Effector memory CD4-positive, alpha-beta T cell (primary cell): Measurements from ENCODE around the gene ATP2A1.
"Not testable (repeated sequence)": the region's sequence is repeated elsewhere in the genome, so short reads cannot be mapped to it uniquely, and the experiment has no call there.

Source experiments
- DNase-seq, 3 donors: peaks; one replicate each; pipeline ENCODE4 v3.0.0-alpha.2; 2020
- H3K27ac ChIP-seq: 2 replicates; pipeline ENCODE4 v1.7.0; 2013; ENCODE audit warnings: mild to moderate bottlenecking, low read length, moderate library complexity; ENCODE audit not compliant: insufficient read depth, poor library complexity, severe bottlenecking
- H3K27me3 ChIP-seq: replicated peaks from 2 replicates; pipeline ENCODE4 v1.7.0; 2013; ENCODE audit warnings: mild to moderate bottlenecking, low read length; ENCODE audit not compliant: insufficient read depth, control insufficient read depth, poor library complexity, severe bottlenecking
- H3K36me3 ChIP-seq: 2 replicates; pipeline ENCODE4 v1.7.0; 2013; ENCODE audit warnings: mild to moderate bottlenecking, low read length, moderate library complexity; ENCODE audit not compliant: control insufficient read depth, insufficient read depth
- H3K4me1 ChIP-seq: 2 replicates; pipeline ENCODE4 v1.7.0; 2013; ENCODE audit warnings: low read length, mild to moderate bottlenecking; ENCODE audit not compliant: control insufficient read depth, insufficient read depth, poor library complexity, severe bottlenecking
- H3K4me3 ChIP-seq: 2 replicates; pipeline ENCODE4 v1.7.0; 2013; ENCODE audit warnings: low read length, low read depth, mild to moderate bottlenecking; ENCODE audit not compliant: insufficient read depth, poor library complexity, severe bottlenecking
- H3K9me3 ChIP-seq: 2 replicates; pipeline ENCODE4 v1.7.0; 2013; ENCODE audit warnings: mild to moderate bottlenecking, low read length, moderate library complexity; ENCODE audit not compliant: control insufficient read depth

ATP2A1 gene

GRCh38 chr16:28932339-28933141, 54.3 kb downstream of the ATP2A1 start:
- Histone ChIP-seq H3K4me3 (no peak overlapping the region), H3K9me3 (no peaks in the 10 kb centered on the region), H3K36me3 (no peaks in the 10 kb centered on the region), H3K27me3 (no peaks in the 10 kb centered on the region), H3K4me1 (peaks cover 12% of the 10 kb centered on the region), H3K27ac (no peak overlapping the region)
- no peak for DNase-seq

DNA sequence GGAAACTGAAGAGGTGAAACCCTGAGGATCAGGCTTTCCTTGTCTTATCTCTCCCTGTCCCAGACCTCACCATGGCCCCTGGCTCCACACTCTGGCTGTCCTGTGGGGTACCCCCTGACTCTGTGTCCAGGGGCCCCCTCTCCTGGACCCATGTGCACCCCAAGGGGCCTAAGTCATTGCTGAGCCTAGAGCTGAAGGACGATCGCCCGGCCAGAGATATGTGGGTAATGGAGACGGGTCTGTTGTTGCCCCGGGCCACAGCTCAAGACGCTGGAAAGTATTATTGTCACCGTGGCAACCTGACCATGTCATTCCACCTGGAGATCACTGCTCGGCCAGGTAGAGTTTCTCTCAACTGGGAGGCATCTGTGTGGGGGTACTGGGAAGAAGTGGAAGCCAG, 54.9 kb downstream of the ATP2A1 start:
- Histone ChIP-seq H3K27ac (no peak overlapping the region), H3K4me3 (no peak overlapping the region), H3K36me3 (no peaks in the 10 kb centered on the region), H3K4me1 (peaks cover 12% of the 10 kb centered on the region), H3K9me3 (no peaks in the 10 kb centered on the region), H3K27me3 (no peaks in the 10 kb centered on the region)
- no peak for DNase-seq

- H3K27me3 ChIP-seq: no peaks in the 10 kb centered on the region
- H3K4me3 ChIP-seq: no peak overlapping the region
- H3K9me3 ChIP-seq: no peaks in the 10 kb centered on the region
- H3K4me1 ChIP-seq: peaks cover 12% of the 10 kb centered on the region
- no peak for DNase-seq
- H3K27ac ChIP-seq: no peak overlapping the region
- no peaks in the 10 kb centered on the region for H3K36me3 ChIP-seq
Observed at GRCh38 chr16:28935346-28935745, 57.1 kb downstream of the ATP2A1 start.

- Histone ChIP-seq H3K36me3 (no peaks in the 10 kb centered on the region), H3K27ac (no peak overlapping the region), H3K4me1 (peaks cover 12% of the 10 kb centered on the region), H3K9me3 (no peaks in the 10 kb centered on the region), H3K27me3 (no peaks in the 10 kb centered on the region), H3K4me3 (no peak overlapping the region)
- peak; percentile 71 to 77 (median 74) for DNase-seq
Observed at GRCh38 chr16:28935924-28936783, 57.9 kb downstream of the ATP2A1 start.

GRCh38 chr16:28936784-28937155, 58.5 kb downstream of the ATP2A1 start:
- no peak for DNase-seq
- H3K36me3 ChIP-seq: no peaks in the 10 kb centered on the region
- no peaks in the 10 kb centered on the region for H3K9me3 ChIP-seq
- H3K4me3 ChIP-seq: no peak overlapping the region
- H3K4me1 ChIP-seq: peaks cover 12% of the 10 kb centered on the region
- no peaks in the 10 kb centered on the region for H3K27me3 ChIP-seq
- no peak overlapping the region for H3K27ac ChIP-seq

GRCh38 chr16:28937222-28937876, 59.1 kb downstream of the ATP2A1 start:
- H3K27ac ChIP-seq: no peak overlapping the region
- peaks cover 12% of the 10 kb centered on the region for H3K4me1 ChIP-seq
- DNase-seq: no peak
- H3K9me3 ChIP-seq: no peaks in the 10 kb centered on the region
- no peak overlapping the region for H3K4me3 ChIP-seq
- no peaks in the 10 kb centered on the region for H3K36me3 ChIP-seq
- H3K27me3 ChIP-seq: no peaks in the 10 kb centered on the region

- Histone ChIP-seq H3K9me3 (no peaks in the 10 kb centered on the region), H3K27ac (no peak overlapping the region), H3K4me3 (no peak overlapping the region), H3K36me3 (no peaks in the 10 kb centered on the region), H3K27me3 (no peaks in the 10 kb centered on the region), H3K4me1 (peaks cover 12% of the 10 kb centered on the region)
- no peak for DNase-seq
Observed at GRCh38 chr16:28938721-28939120, 60.4 kb downstream of the ATP2A1 start.

DNA sequence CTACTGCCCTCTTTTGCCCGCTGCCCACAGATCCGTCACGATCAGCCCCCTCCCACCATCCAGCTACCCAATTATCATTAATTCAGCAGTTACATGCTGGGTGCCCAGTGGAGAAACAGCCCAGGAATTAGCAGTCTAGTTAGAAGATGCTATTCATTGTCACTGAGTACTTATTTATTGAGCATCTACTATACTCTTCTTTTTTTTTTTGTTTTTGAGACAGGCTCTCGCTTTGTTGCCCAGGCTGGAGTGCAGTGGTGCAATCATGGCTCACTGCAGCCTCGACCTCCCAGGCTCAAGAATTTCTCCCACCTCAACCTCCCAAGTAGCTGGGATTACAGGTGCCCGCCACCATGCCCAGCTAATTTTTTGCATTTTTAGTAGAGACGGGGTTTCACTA, 61.5 kb downstream of the ATP2A1 start:
- H3K36me3 ChIP-seq, H3K27ac ChIP-seq, H3K27me3 ChIP-seq, DNase-seq, H3K4me3 ChIP-seq, H3K9me3 ChIP-seq: not testable (repeated sequence)
- H3K4me1 ChIP-seq: peaks cover 12% of the 10 kb centered on the region

DNA sequence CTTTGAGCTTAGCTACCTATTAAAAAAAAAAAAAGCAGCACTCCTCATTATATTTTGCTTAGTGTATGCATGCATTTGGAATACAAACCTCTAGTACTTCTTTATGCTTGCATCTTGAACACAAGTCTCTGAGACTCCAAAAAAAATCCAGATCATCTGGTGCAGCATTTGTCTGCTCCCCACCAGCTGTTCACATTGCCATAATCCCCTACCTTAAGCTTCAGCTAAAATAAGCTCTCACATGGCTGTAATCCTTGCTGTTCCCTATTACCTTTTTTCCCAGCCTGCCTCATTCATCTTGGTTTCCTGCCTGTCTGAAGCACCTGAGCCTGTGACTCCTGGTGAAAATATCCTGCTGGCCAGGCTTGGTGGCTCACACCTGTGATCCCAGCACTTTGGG, 65.0 kb downstream of the ATP2A1 start:
- Histone ChIP-seq H3K4me3 (no peak overlapping the region), H3K9me3 (no peaks in the 10 kb centered on the region), H3K27ac (no peak overlapping the region), H3K36me3 (no peaks in the 10 kb centered on the region), H3K27me3 (no peaks in the 10 kb centered on the region), H3K4me1 (peaks cover 8% of the 10 kb centered on the region)
- DNase-seq: no peak

- H3K36me3 ChIP-seq: no peaks in the 10 kb centered on the region
- peaks cover 15% of the 10 kb centered on the region for H3K4me1 ChIP-seq
- H3K27ac ChIP-seq: no peak overlapping the region
- no peaks in the 10 kb centered on the region for H3K27me3 ChIP-seq
- no peak for DNase-seq
- H3K9me3 ChIP-seq: no peaks in the 10 kb centered on the region
- H3K4me3 ChIP-seq: no peak overlapping the region
Observed at GRCh38 chr16:28946681-28947080, 68.4 kb downstream of the ATP2A1 start.
